K562 (cell line): ENCODE measurements around the gene COMMD9. TPM values are rescaled to one million over a fixed set of nuclear protein-coding genes. Genes with fewer than 3 reads are reported as not detected.

Source experiments
- ATAC-seq: fragments of 200-7000 bp; cut with Tn5 transposase; 3 replicates; pipeline ENCODE4 v1.9.1; 2020; ENCODE audit warnings: moderate library complexity
- BruUV-seq: library from RNA; stranded (reverse); fragments of 400-500 nt; replicated peaks from 2 replicates; lab custom pipeline; 2021; lab: Mats Ljungman, UMichigan
- CTCF ChIA-PET: fragments of 300-600 bp; formaldehyde crosslinking; extraction: SDS; loops from one replicate; lab custom pipeline; 2021; ENCODE audit warnings: low intra/inter-chr PET ratio; lab: Yijun Ruan, JAX
- POLR2A ChIA-PET: fragments of 300-600, 350-650 bp; sonication (Branson Sonifier 250); formaldehyde crosslinking; extraction: SDS; loops from one replicate; lab custom pipeline; 2021; ENCODE audit warnings: antibody characterized with exemption, inconsistent platforms; lab: Yijun Ruan, JAX
- DNase-seq, 4 experiments: peaks; one replicate each; pipeline versions ENCODE4 v3.0.0 to v3.0.0-alpha.2; 2011 to 2018; ENCODE audit warnings: low spot score in 3 of 4, mixed read lengths in 3 of 4; ENCODE audit errors: extremely low read depth in 1 of 4
- FAIRE-seq: peaks from 2 replicates; lab custom pipeline; 2011; peaks lifted over from hg19 to GRCh38; lab: Jason Lieb, UNC
- H2AFZ ChIP-seq: 2 replicates; pipeline ENCODE4 v1.6.0; 2011; ENCODE audit warnings: low read depth, low read length, control low read depth, inconsistent platforms
- H3K27ac ChIP-seq: fragments of 200-600 bp; 3 replicates; pipeline ENCODE4 v1.8.0; 2011; ENCODE audit warnings: low read depth, mild to moderate bottlenecking, control low read depth, inconsistent platforms, low read length, moderate library complexity, mixed read lengths; ENCODE audit errors: extremely low read depth
- H3K27me3 ChIP-seq, 2 experiments: fragments of 300-600 bp in 1 of 2; 2 replicates in 1 of 2; 3 replicates in 1 of 2; pipeline versions ENCODE4 v1.6.0 to v1.8.0; 2011; ENCODE audit warnings: inconsistent platforms in 2 of 2, low read length in 2 of 2, mild to moderate bottlenecking in 1 of 2, mixed read lengths in 1 of 2, moderate library complexity in 1 of 2; ENCODE audit not compliant: control insufficient read depth in 2 of 2, insufficient read depth in 2 of 2
- H3K36me3 ChIP-seq: fragments of 300-600 bp; 3 replicates; pipeline ENCODE4 v1.8.0; 2011; ENCODE audit warnings: mild to moderate bottlenecking, low read length, inconsistent platforms; ENCODE audit not compliant: control insufficient read depth, insufficient read depth
- H3K4me1 ChIP-seq, 2 experiments: fragments of 200-600 bp in 1 of 2; replicated peaks in 1 of 2; 2 replicates in 1 of 2; 3 replicates in 1 of 2; pipeline versions ENCODE4 v1.5.1 to v1.8.0; 2011; ENCODE audit warnings: inconsistent platforms in 2 of 2, low read length in 2 of 2, mild to moderate bottlenecking in 1 of 2, mixed read lengths in 1 of 2, moderate library complexity in 1 of 2; ENCODE audit not compliant: control insufficient read depth in 2 of 2, insufficient read depth in 2 of 2
- H3K4me2 ChIP-seq: 2 replicates; pipeline ENCODE4 v1.6.1; 2011; ENCODE audit warnings: low read length, control low read depth, inconsistent platforms, mixed read lengths; ENCODE audit not compliant: insufficient read depth
- H3K4me3 ChIP-seq: fragments of 200-600 bp; sonication (generic), shearing (Covaris generic); 2 replicates; pipeline ENCODE4 v1.5.1; 2016; ENCODE audit warnings: control low read depth, inconsistent platforms
- H3K79me2 ChIP-seq: fragments of 200-600 bp; 3 replicates; pipeline ENCODE4 v1.8.0; 2011; ENCODE audit warnings: low read length, inconsistent platforms; ENCODE audit not compliant: control insufficient read depth, insufficient read depth
- H3K9ac ChIP-seq, 2 experiments: 2 replicates each; pipeline versions ENCODE4 v1.6.0 to v1.6.1; 2011; ENCODE audit warnings: low read depth in 2 of 2, low read length in 2 of 2, control low read depth in 1 of 2, inconsistent platforms in 1 of 2, mild to moderate bottlenecking in 1 of 2, mixed read lengths in 1 of 2; ENCODE audit not compliant: insufficient read depth in 1 of 2
- H3K9me1 ChIP-seq: one replicate; pipeline ENCODE4 v1.6.0; 2011; ENCODE audit warnings: inconsistent platforms, mild to moderate bottlenecking, low read length, moderate library complexity; ENCODE audit not compliant: control insufficient read depth, insufficient read depth
- H3K9me3 ChIP-seq: replicated peaks from 2 replicates; pipeline ENCODE4 v1.5.1; 2011; ENCODE audit warnings: low read depth, low read length, inconsistent platforms; ENCODE audit not compliant: control insufficient read depth, insufficient read depth
- H4K20me1 ChIP-seq: replicated peaks from 2 replicates; pipeline ENCODE4 v1.6.1; 2011; ENCODE audit warnings: low read length, inconsistent platforms, mixed read lengths; ENCODE audit not compliant: control insufficient read depth, insufficient read depth
- BCL6 ChIP-seq: fragments of 250-450 bp; sonication (Bioruptor Pico); IDR thresholded peaks from 2 replicates; pipeline ENCODE4 v1.4.0; 2020
- CEBPB ChIP-seq: fragments of 450-650 bp; IDR thresholded peaks from 2 replicates; pipeline ENCODE4 v1.6.1; 2016; ENCODE audit warnings: missing genetic modification characterization, missing compliant biosample characterization
- FOS ChIP-seq: IDR thresholded peaks from 3 replicates; pipeline ENCODE4 v1.6.1; 2011; ENCODE audit not compliant: insufficient read length; ENCODE audit errors: extremely low read depth
- FOSL1 ChIP-seq: fragments of 200-800 bp; sonication (Bioruptor generic); conservative IDR thresholded peaks from 2 replicates; pipeline ENCODE4 v1.6.1; 2016; ENCODE audit warnings: missing genetic modification characterization, missing compliant biosample characterization
- FUS ChIP-seq: fragments of 200-400 bp; formaldehyde crosslinking; optimal IDR thresholded peaks from 2 replicates; pipeline ENCODE3; 2017; ENCODE audit warnings: low read depth, low read length
- KLF1 ChIP-seq: fragments of 450-650 bp; IDR thresholded peaks from 2 replicates; pipeline ENCODE4 v1.6.1; 2016; ENCODE audit warnings: missing genetic modification characterization, missing compliant biosample characterization
- LCOR ChIP-seq: sonication (generic); formaldehyde crosslinking; IDR thresholded peaks from 2 replicates; pipeline ENCODE4 v1.8.0; 2022; ENCODE audit warnings: mild to moderate bottlenecking, missing genetic modification reagents
- MAFK ChIP-seq: IDR thresholded peaks from 2 replicates; pipeline ENCODE4 v1.6.1; 2011; ENCODE audit warnings: low read length, improper control_type of control experiment
- NR2F6 ChIP-seq: fragments of 450-650 bp; formaldehyde crosslinking; IDR thresholded peaks from 2 replicates; pipeline ENCODE4 v1.4.0; 2020; ENCODE audit warnings: mild to moderate bottlenecking
- PML ChIP-seq: IDR thresholded peaks from 2 replicates; pipeline ENCODE4 v1.6.1; 2012; ENCODE audit warnings: low read length, inconsistent platforms
- SAFB ChIP-seq: fragments of 200-400 bp; formaldehyde crosslinking; IDR thresholded peaks from 2 replicates; pipeline ENCODE4 v1.6.1; 2017; ENCODE audit warnings: low read depth, low read length, borderline replicate concordance
- TRIM28 ChIP-seq: fragments of 450-650 bp; IDR thresholded peaks from 2 replicates; pipeline ENCODE4 v1.6.1; 2017
- ZFP1 ChIP-seq: fragments of 450-650 bp; formaldehyde crosslinking; IDR thresholded peaks from 2 replicates; pipeline ENCODE4 v1.4.0; 2020; ENCODE audit warnings: mild to moderate bottlenecking, mixed read lengths
- WGBS: fragments of 100-300 bp; shearing (Covaris generic); methylation state at CpG from one replicate; pipeline ENCODE4 v1.1.6; 2016; ENCODE audit warnings: low coverage, mixed read lengths; ENCODE audit not compliant: insufficient coverage; ENCODE audit errors: missing lambda C conversion rate; 5-methylcytosine and 5-hydroxymethylcytosine counted together
- in situ Hi-C: fragments of 300-500 bp; cut with MboI; formaldehyde crosslinking; loops from 4 replicates; pipeline ENCODE4 v1.15.0; 2018; ENCODE audit warnings: inconsistent platforms, mixed read lengths
- intact Hi-C: fragments of 100-400 bp; cut with micrococcal nuclease; formaldehyde crosslinking; loops from 2 replicates; pipeline ENCODE4 v1.14.2; 2022
- polyA plus RNA-seq, 8 experiments: library from polyadenylated mRNA; depleted of rRNA in 4 of 8; stranded (reverse) in 5 of 8; unstranded in 3 of 8; fragments of >200 nt; fragmentation: Nextera tagmentation in 2 of 8; fragmentation: Illumina TruSeq in 1 of 8; extraction: Ambion mirVana in 2 of 8; extraction: Trizol in 1 of 8; gene quantifications; 2 replicates each; pipeline versions ENCODE4 v1.2.1 to v1.2.3, GENCODE V29; 2011 to 2014; ENCODE audit warnings: inconsistent platforms in 1 of 8, missing spikeins in 1 of 8
- total RNA-seq, 7 experiments: library from RNA; depleted of rRNA in 6 of 7; stranded (reverse); fragments of >200 nt in 6 of 7; fragmentation: Illumina TruSeq in 2 of 7; extraction: Trizol in 2 of 7; gene quantifications; 2 replicates each; pipeline versions ENCODE4 v1.2.1 to v1.2.3, GENCODE V29; 2011 to 2021; ENCODE audit warnings: low replicate concordance in 1 of 7
- TF ChIP-seq, protein P1 (sequence below): fragments of 450-650 bp; formaldehyde crosslinking; IDR thresholded peaks from 2 replicates; pipeline ENCODE4 v1.4.0; 2020; ENCODE audit warnings: mild to moderate bottlenecking, mixed read lengths

COMMD9 gene
- total and polyA plus RNA-seq, 9 of the 15 experiments (the other 6 are each of a cell fraction or from before 2014, with no cell fraction given) = 27.3 to 121 (median 48.0) TPM

DNA sequence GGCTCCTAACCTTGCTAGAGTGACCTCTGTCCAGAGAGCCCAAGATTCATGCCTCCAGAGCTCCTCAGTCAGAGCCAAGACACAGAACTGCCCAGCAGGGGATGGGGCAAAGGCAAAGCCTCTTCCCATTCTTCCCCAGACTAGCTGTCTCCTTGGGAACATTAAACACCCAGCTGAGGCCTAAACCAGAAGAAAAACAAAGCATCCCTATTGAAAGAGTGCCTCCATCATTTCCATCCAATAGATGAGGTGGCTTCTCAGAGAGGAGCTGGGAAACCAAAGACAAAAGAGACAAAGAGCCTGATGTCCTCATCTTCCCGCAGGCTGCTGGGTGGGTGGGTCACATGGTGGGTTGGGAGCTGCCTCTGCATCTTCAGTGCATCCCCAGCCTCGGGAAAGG lies 37.4 kb downstream of the COMMD9 start:
- Histone ChIP-seq H3K4me2 (no peak overlapping the region), H3K9ac (no peak overlapping the region), H3K4me3 (no peak overlapping the region), H2AFZ (no peak overlapping the region), H3K27ac (no peak overlapping the region), H3K36me3 (no peaks in the 10 kb centered on the region), H3K79me2 (no peaks in the 10 kb centered on the region), H3K27me3 (peaks cover 2 to 5% of the 10 kb centered on the region in 2 experiments; a peak in 1 of 5 replicates), H3K4me1 (no peaks in the 10 kb centered on the region), H4K20me1 (no peaks in the 10 kb centered on the region), H3K9me3 (no peaks in the 10 kb centered on the region), H3K9me1 (no peaks in the 10 kb centered on the region)
- no TSS peak for BruUV-seq
- ChIA-PET CTCF (no interaction called here), POLR2A (no interaction called here)
- intact Hi-C loops (no loop called here), in situ Hi-C loops (no loop called here)
- ATAC-seq = no peak
- TF ChIP-seq MAFK = no peak
- TF ChIP-seq SAFB = no peak
- no peak for TF ChIP-seq ZFP1 (CRISPR knock-in tag)
- 0% methylated on average over 2 of the region's 2 CpGs for WGBS
- no peak for FAIRE-seq
- no peak for DNase-seq

- Histone ChIP-seq H3K27ac (no peak overlapping the region), H3K27me3 (0 out of 5 replicates have a peak, but pooled peaks cover 0 to 2% of the 10 kb centered on the region in 2 experiments), H3K9ac (no peak overlapping the region), H3K4me3 (no peak overlapping the region), H3K4me2 (no peak overlapping the region), H3K9me1 (no peaks in the 10 kb centered on the region), H2AFZ (no peak overlapping the region), H3K36me3 (no peaks in the 10 kb centered on the region), H4K20me1 (no peaks in the 10 kb centered on the region; the same call in 1 of the 2 replicates), H3K79me2 (no peaks in the 10 kb centered on the region), H3K9me3 (no peaks in the 10 kb centered on the region), H3K4me1 (no peaks in the 10 kb centered on the region)
- ChIA-PET CTCF (no interaction called here), POLR2A (interaction anchor here (1.1 kb wide), 1 partner anchor 9 kb away, joined by 4 read pairs; no protein-coding TSS in a partner anchor)
- 0% methylated on average over 2 of the region's 2 CpGs for WGBS
- intact Hi-C loops (no loop called here), in situ Hi-C loops (no loop called here)
- DNase-seq (no peak), ATAC-seq (no peak), FAIRE-seq (no peak)
- no TSS peak for BruUV-seq
- TF ChIP-seq, protein P1, sequence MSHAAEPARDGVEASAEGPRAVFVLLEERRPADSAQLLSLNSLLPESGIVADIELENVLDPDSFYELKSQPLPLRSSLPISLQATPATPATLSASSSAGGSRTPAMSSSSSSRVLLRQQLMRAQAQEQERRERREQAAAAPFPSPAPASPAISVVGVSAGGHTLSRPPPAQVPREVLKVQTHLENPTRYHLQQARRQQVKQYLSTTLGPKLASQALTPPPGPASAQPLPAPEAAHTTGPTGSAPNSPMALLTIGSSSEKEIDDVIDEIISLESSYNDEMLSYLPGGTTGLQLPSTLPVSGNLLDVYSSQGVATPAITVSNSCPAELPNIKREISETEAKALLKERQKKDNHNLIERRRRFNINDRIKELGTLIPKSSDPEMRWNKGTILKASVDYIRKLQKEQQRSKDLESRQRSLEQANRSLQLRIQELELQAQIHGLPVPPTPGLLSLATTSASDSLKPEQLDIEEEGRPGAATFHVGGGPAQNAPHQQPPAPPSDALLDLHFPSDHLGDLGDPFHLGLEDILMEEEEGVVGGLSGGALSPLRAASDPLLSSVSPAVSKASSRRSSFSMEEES (CRISPR knock-in tag) = no peak
- no peak for TF ChIP-seq CEBPB
- TF ChIP-seq LCOR (CRISPR knock-in tag) = no peak
- no peak for TF ChIP-seq TRIM28
- no peak for TF ChIP-seq NR2F6 (CRISPR knock-in tag)
- TF ChIP-seq BCL6 (CRISPR knock-in tag) = no peak
- no peak for TF ChIP-seq PML
- TF ChIP-seq FOSL1 (tag) = no peak
- no peak for TF ChIP-seq KLF1 (tag)
- TF ChIP-seq FOS = no peak
- no peak for TF ChIP-seq FUS
These were observed 40.0 kb downstream of the COMMD9 start for GRCh38 chr11:36249246-36249645.
